Endothelial cell of umbilical vein (primary cell): ENCODE data around the gene STAB1.

Experiments used
- CTCF ChIP-seq, 2 donors: IDR thresholded peaks; 1 replicate in 1 of 2; 2 replicates in 1 of 2; pipeline ENCODE4 v1.5.1; 2011; ENCODE audit warnings: low read length in 2 of 2, mild to moderate bottlenecking in 2 of 2, moderate library complexity in 2 of 2, control low read depth in 1 of 2, inconsistent platforms in 1 of 2, low read depth in 1 of 2; ENCODE audit not compliant: insufficient read depth in 1 of 2; ENCODE audit errors: extremely low read depth in 1 of 2
- EZH2 ChIP-seq: IDR thresholded peaks from 2 replicates; pipeline ENCODE4 v1.6.1; 2012; ENCODE audit warnings: borderline replicate concordance, low read depth, mild to moderate bottlenecking, moderate library complexity, low read length, inconsistent platforms; ENCODE audit not compliant: severe bottlenecking
- GATA2 ChIP-seq: IDR thresholded peaks from 2 replicates; pipeline ENCODE4 v1.7.0; 2011; ENCODE audit warnings: low read depth, mild to moderate bottlenecking, moderate library complexity, mixed read lengths, low read length; ENCODE audit not compliant: insufficient read length, insufficient read depth
- JUN ChIP-seq: IDR thresholded peaks from 2 replicates; pipeline ENCODE4 v1.6.1; 2011; ENCODE audit warnings: borderline replicate concordance, low read depth; ENCODE audit not compliant: insufficient read length, insufficient read depth
- POLR2A ChIP-seq: IDR thresholded peaks from 2 replicates; pipeline ENCODE4 v1.6.1; 2012; ENCODE audit warnings: low read depth, mild to moderate bottlenecking, control low read depth, low read length
- POLR2AphosphoS5 ChIP-seq: IDR thresholded peaks from 2 replicates; pipeline ENCODE4 v1.6.1; 2012; ENCODE audit warnings: low read depth, mild to moderate bottlenecking, control low read depth, low read length, moderate library complexity; ENCODE audit not compliant: insufficient read depth

DNA sequence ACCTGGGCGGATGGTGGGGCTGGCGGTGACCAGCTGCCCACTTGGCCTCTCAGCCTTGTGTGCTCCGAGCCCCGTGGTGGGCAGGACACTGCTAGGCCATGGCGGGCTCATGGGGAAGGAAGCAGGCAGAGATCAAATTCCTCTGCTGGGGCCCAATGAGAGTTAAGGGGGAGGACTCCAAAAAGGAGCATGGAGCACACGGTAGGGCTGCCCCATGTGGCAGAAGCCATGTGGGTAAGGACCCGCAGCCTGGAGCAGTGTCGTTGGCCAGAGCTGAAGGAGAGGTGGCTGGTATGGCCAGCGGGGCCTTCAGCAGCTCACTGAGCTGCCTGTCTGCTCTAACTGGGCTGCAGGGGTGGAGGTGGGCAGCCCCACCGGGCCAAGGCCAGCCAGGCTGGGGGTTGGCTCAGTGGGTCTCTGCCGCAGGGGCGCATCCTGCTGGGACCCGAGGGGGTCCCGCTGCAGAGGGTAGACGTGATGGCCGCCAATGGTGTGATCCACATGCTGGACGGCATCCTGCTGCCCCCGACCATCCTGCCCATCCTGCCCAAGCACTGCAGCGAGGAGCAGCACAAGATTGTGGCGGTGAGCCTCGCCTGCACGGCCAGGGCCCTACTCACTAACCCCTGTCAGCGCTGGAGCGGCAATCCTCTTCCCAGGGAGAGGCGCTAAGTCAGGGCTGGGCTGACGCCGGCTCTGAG lies 11.3 kb downstream of the STAB1 start:
- no peak for TF ChIP-seq CTCF (IDR thresholded peaks at IDR 0.05; ENCODE audit: extremely low read depth in 1 of 2, insufficient read depth in 1 of 2, low read depth in 1 of 2, low read length in 2 of 2)
- no peak for TF ChIP-seq POLR2A
- no peak for TF ChIP-seq EZH2
- TF ChIP-seq GATA2: no peak
- TF ChIP-seq POLR2AphosphoS5: no peak
- TF ChIP-seq JUN: no peak
